22Rv1 (cell line): ENCODE results near the gene POM121L2.
"Not testable (repeated sequence)": the region's sequence is repeated elsewhere in the genome, so short reads cannot be mapped to it uniquely, and the experiment has no call there.

Source experiments
- H3K27ac ChIP-seq: fragments of 450-650 bp; 2 replicates; pipeline ENCODE4 v1.5.1; 2017
- CTCF ChIP-seq: fragments of 450-650 bp; IDR thresholded peaks from 2 replicates; pipeline ENCODE4 v1.5.1; 2017; ENCODE audit warnings: mild to moderate bottlenecking
- ZFX ChIP-seq: fragments of 450-650 bp; IDR thresholded peaks from 2 replicates; pipeline ENCODE4 v1.6.1; 2017; ENCODE audit warnings: antibody characterized with exemption, borderline replicate concordance

Gene POM121L2

GRCh38 chr6:27275025-27275956 lies 36.8 kb downstream of the POM121L2 start:
- TF ChIP-seq ZFX (no peak), CTCF (no peak)
- H3K27ac ChIP-seq: no peak overlapping the region

- no peak overlapping the region for H3K27ac ChIP-seq
- TF ChIP-seq ZFX: no peak
- TF ChIP-seq CTCF: no peak
These were observed 38.3 kb downstream of the POM121L2 start for GRCh38 chr6:27273783-27274182.

- no peak for TF ChIP-seq ZFX
- TF ChIP-seq CTCF: no peak
- no peak overlapping the region for H3K27ac ChIP-seq
These were observed 43.3 kb downstream of the POM121L2 start for GRCh38 chr6:27268803-27269202.

DNA sequence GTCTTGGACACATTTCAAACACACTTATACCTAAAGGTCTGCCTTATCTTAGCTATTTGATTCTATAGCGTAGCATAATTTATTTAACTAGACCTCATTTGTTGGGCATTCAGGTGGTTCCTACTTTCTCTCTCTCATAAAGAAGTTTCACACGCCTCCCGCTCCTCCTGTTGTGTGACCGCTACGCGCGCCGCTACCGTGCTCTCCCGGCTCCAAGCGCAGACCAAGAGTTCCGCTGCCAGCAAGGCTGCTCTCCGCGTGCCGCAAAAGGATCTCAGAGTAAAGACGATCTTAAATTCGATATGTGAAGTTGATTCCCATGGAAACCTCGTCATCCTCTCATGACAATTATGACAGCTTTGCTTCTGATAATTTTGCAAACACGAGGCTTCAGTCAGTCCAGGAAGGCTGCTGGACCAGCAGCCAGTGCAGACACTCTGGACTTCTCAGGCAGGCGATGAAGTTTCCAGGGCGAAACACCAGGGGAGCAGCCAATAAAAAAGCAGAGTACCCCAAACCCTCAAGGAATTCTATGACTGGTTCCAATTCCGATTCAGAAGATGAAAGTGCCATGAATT lies 44.1 kb downstream of the POM121L2 start:
- H3K27ac ChIP-seq: no peak overlapping the region
- TF ChIP-seq CTCF (no peak), ZFX (no peak)

- not testable (repeated sequence) for H3K27ac ChIP-seq
These were observed 45.1 kb downstream of the POM121L2 start for GRCh38 chr6:27267003-27267402.

- no peak overlapping the region for H3K27ac ChIP-seq
- TF ChIP-seq ZFX (no peak), CTCF (no peak)
These were observed 48.2 kb downstream of the POM121L2 start for GRCh38 chr6:27263886-27264285.

- no peak for TF ChIP-seq ZFX
- no peak for TF ChIP-seq CTCF
- H3K27ac ChIP-seq: no peak overlapping the region
These were observed 51.2 kb downstream of the POM121L2 start for GRCh38 chr6:27260836-27261375.
